ENCODE data around the gene SEC61A2.

DNA sequence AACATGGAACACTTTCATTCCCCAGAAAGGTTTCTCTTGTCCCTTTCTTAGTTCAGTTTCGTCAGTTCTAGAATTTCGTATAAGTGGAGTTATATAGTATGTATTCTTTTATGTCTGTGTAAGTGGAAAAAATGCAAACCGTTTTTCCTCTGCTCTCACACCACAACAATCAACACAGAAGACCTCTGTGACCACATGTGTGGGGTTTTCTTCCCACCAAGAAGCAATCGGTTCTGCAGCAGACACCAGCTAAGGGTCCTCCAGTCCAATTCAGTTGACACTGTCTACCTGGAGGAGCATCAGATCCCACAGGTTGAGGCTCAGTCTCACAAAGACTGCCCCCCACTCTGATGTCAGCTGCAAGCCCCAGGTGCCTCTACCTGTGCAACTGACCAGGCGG is 72.7 kb downstream of the SEC61A2 start:
- TF ChIP-seq EZH2 (IDR thresholded peaks at IDR 0.05; ENCODE audit: insufficient read depth, low read length) (no peak), CTCF (IDR thresholded peaks at IDR 0.05; ENCODE audit: insufficient read depth, low read depth, low read length) (no peak)
